Osteocyte (in vitro differentiated cells): ENCODE data around the gene THBD. TPM values are rescaled to one million over a fixed set of nuclear protein-coding genes. Genes with fewer than 3 reads are reported as not detected.

ENCODE experiments used
- DNase-seq: peaks from one replicate; pipeline ENCODE4 v3.0.0; 2021; ENCODE audit warnings: mixed read lengths; ENCODE audit not compliant: unreplicated experiment; ENCODE audit errors: extremely low spot score
- H3K27ac Mint-ChIP-seq: one replicate; pipeline ENCODE4 v1.8.0; 2021; ENCODE audit warnings: mild to moderate bottlenecking, mixed read lengths; ENCODE audit not compliant: unreplicated experiment
- H3K27me3 Mint-ChIP-seq: one replicate; pipeline ENCODE4 v1.8.0; 2021; ENCODE audit warnings: mixed read lengths; ENCODE audit not compliant: unreplicated experiment
- H3K36me3 Mint-ChIP-seq: one replicate; pipeline ENCODE4 v1.8.0; 2021; ENCODE audit warnings: mixed read lengths; ENCODE audit not compliant: unreplicated experiment
- H3K4me1 Mint-ChIP-seq: one replicate; pipeline ENCODE4 v1.8.0; 2021; ENCODE audit warnings: mixed read lengths; ENCODE audit not compliant: unreplicated experiment
- H3K4me3 Mint-ChIP-seq: one replicate; pipeline ENCODE4 v1.8.0; 2021; ENCODE audit warnings: mild to moderate bottlenecking, moderate library complexity, mixed read lengths; ENCODE audit not compliant: unreplicated experiment
- H3K9me3 Mint-ChIP-seq: one replicate; pipeline ENCODE4 v1.8.0; 2021; ENCODE audit warnings: mixed read lengths; ENCODE audit not compliant: unreplicated experiment
- CTCF ChIP-seq: fragments of 200-600 bp; sonication (generic); IDR thresholded peaks from 2 replicates; pipeline ENCODE4 v1.5.0; 2021; ENCODE audit warnings: antibody characterized with exemption, mild to moderate bottlenecking, moderate library complexity
- total RNA-seq: library from RNA; stranded (reverse); gene quantifications from 2 replicates; pipeline ENCODE4 v1.2.1, GENCODE V29; 2021

THBD gene
- total RNA-seq, 1 donor from 2014 or later: 66.3 TPM

GRCh38 chr20:23042270-23042669 is 7.2 kb downstream of the THBD start:
- Mint-ChIP-seq H3K4me1 (peaks cover 42% of the 10 kb centered on the region), H3K36me3 (no peaks in the 10 kb centered on the region), H3K27ac (no peak overlapping the region), H3K27me3 (no peaks in the 10 kb centered on the region), H3K4me3 (no peak overlapping the region), H3K9me3 (no peaks in the 10 kb centered on the region)
- no peak for DNase-seq
- no peak for TF ChIP-seq CTCF

- Mint-ChIP-seq H3K4me1 (peaks cover 21% of the 10 kb centered on the region), H3K36me3 (no peaks in the 10 kb centered on the region), H3K9me3 (no peaks in the 10 kb centered on the region), H3K27ac (no peak overlapping the region), H3K4me3 (no peak overlapping the region), H3K27me3 (no peaks in the 10 kb centered on the region)
- TF ChIP-seq CTCF: no peak
- DNase-seq: no peak
Measured at GRCh38 chr20:23039885-23040508, 9.5 kb downstream of the THBD start.

GRCh38 chr20:23039136-23039875 is 10.2 kb downstream of the THBD start:
- H3K4me1 Mint-ChIP-seq: peaks cover 19% of the 10 kb centered on the region
- H3K9me3 Mint-ChIP-seq: no peaks in the 10 kb centered on the region
- no peak for DNase-seq
- H3K4me3 Mint-ChIP-seq: no peak overlapping the region
- no peak for TF ChIP-seq CTCF
- H3K27ac Mint-ChIP-seq: no peak overlapping the region
- H3K27me3 Mint-ChIP-seq: no peaks in the 10 kb centered on the region
- H3K36me3 Mint-ChIP-seq: no peaks in the 10 kb centered on the region

- H3K27me3 Mint-ChIP-seq: no peaks in the 10 kb centered on the region
- peaks cover 17% of the 10 kb centered on the region for H3K4me1 Mint-ChIP-seq
- H3K27ac Mint-ChIP-seq: no peak overlapping the region
- DNase-seq: no peak
- no peak for TF ChIP-seq CTCF
- H3K9me3 Mint-ChIP-seq: no peaks in the 10 kb centered on the region
- no peak overlapping the region for H3K4me3 Mint-ChIP-seq
- no peaks in the 10 kb centered on the region for H3K36me3 Mint-ChIP-seq
Measured at GRCh38 chr20:23037017-23037481, 12.4 kb downstream of the THBD start.

GRCh38 chr20:23036371-23036770 is 13.1 kb downstream of the THBD start:
- no peak for TF ChIP-seq CTCF
- Mint-ChIP-seq H3K27me3 (no peaks in the 10 kb centered on the region), H3K36me3 (no peaks in the 10 kb centered on the region), H3K4me3 (no peak overlapping the region), H3K27ac (no peak overlapping the region), H3K9me3 (no peaks in the 10 kb centered on the region), H3K4me1 (peaks cover 17% of the 10 kb centered on the region)
- DNase-seq: no peak
